NAMALWA (cell line): ENCODE results near the gene NPM1.
A peak's percentile ranks its signal among the peaks of the same experiment; 100 is the strongest.
"Not testable (repeated sequence)": the region's sequence is repeated elsewhere in the genome, so short reads cannot be mapped to it uniquely, and the experiment has no call there.

ENCODE experiments used
- DNase-seq: peaks from one replicate; pipeline ENCODE4 v3.0.0-alpha.2; 2015; ENCODE audit warnings: low spot score

The NPM1 gene, protein sequence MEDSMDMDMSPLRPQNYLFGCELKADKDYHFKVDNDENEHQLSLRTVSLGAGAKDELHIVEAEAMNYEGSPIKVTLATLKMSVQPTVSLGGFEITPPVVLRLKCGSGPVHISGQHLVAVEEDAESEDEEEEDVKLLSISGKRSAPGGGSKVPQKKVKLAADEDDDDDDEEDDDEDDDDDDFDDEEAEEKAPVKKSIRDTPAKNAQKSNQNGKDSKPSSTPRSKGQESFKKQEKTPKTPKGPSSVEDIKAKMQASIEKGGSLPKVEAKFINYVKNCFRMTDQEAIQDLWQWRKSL

GRCh38 chr5:171387345-171387969 lies at the start of gene NPM1:
Gene NPM1 (plus strand): TSS chr5:171387849. CDS start chr5:171387949, 100 bp downstream.
- DNase-seq: peak; percentile 99

DNA sequence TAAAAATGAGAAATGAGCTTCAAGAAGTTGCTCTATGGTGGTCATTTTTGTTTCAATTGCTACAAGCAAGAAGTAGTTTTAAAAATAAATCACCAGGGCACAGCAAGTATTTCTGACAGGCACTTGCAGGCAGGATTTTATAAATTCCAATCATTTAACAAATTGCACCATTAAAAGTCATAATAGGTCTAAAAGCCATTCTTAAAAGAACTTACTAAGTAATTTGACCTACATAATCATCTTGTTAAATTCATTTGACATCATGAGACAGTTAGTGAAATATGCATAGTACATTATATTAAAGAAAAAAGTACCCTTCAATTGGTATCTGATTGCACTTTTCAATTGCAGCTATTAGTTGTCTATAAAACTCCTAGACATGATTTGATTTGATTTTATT lies 47.6 kb upstream of the NPM1 start:
- no peak for DNase-seq

GRCh38 chr5:171340491-171340890 lies 47.2 kb upstream of the NPM1 start:
- no peak for DNase-seq

GRCh38 chr5:171342362-171343111 lies 45.1 kb upstream of the NPM1 start:
- peak; percentile 78 for DNase-seq

GRCh38 chr5:171344936-171345608 lies 42.6 kb upstream of the NPM1 start:
- DNase-seq: no peak

GRCh38 chr5:171351536-171352073 lies 36.0 kb upstream of the NPM1 start:
- DNase-seq: no peak

DNA sequence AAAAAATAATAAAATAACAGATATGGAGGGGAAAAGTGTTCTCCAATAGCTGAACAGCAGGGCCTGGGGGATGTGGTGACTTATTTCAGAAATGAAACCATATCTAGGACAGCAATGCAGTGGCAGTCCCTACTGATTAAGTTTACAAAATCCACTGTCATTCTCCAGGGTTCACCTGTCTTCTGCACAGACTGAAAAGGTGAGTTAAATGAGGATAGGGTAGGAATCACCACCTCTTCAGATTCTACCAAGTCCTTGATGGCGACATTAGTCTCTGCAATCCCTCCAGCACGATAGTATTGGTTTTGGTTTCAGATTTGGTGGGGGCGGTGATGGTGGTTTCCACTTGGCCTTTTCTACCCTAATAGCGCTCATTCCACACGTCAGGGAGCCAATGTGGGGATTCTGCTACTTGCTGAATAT lies 32.3 kb upstream of the NPM1 start:
- no peak for DNase-seq

DNA sequence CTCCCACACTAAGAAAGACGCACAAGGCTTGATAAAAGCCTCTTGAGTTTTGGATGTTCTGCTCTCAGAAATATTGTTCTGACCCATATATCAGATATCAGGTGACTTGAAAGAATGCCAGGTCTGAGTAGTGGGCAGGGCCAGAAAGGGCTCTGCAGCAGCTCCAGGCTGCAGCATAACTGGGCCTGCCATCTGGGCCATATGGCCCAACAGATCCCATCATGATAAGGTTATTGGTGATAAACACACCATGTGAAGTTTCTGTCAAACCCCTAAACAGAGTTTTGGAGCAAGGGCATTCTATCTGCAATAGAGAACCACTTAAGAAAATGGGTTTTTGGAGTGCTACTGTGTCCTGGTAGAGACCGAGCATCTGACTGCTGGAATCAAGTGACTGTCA lies 29.8 kb upstream of the NPM1 start:
- no peak for DNase-seq

DNA sequence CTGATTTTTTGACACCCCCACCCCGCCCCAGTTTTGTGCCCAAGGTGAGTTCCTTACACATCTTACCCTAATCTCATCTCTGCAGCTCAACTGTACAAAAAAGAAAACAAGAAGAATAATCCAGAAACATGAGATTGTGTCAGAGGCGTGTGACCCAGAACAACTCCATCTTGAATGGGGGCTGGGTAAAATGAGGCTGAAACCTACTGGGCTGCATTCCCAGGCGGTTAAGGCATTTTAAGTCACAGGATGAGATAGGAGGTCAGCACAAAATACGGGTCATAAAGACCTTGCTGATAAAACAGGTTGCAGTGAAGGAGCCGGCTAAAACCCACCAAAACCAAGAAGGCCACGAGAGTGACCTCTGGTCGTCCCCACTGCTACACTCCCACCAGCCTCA lies 26.5 kb upstream of the NPM1 start:
- DNase-seq: not testable (repeated sequence)

- not testable (repeated sequence) for DNase-seq
Measured at GRCh38 chr5:171363249-171363648, 24.4 kb upstream of the NPM1 start.

- DNase-seq: peak; percentile 50
Measured at GRCh38 chr5:171363846-171364245, 23.8 kb upstream of the NPM1 start.

DNA sequence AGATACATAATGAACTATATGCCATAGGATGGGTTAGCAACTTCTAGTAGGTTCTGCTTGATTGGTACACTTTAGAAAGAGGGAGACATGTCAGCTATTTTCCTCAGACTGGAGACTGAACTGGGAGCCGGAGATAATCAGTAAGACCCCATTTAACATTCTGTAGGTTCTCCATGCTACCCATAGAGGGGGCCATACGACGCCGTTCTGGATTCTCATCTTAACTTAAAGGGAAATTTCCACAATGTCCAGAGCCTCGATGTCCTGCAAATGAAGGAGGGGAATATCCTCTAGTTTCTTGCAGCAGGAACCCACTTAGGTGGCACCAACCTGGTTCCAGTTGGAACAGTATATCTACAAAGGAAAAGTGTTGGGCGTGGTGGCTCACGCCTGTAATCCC lies 22.3 kb upstream of the NPM1 start:
- peak; percentile 28 for DNase-seq

- no peak for DNase-seq
Measured at GRCh38 chr5:171366645-171367044, 21.0 kb upstream of the NPM1 start.

- no peak for DNase-seq
Measured at GRCh38 chr5:171367424-171368370, 20.0 kb upstream of the NPM1 start.

DNA sequence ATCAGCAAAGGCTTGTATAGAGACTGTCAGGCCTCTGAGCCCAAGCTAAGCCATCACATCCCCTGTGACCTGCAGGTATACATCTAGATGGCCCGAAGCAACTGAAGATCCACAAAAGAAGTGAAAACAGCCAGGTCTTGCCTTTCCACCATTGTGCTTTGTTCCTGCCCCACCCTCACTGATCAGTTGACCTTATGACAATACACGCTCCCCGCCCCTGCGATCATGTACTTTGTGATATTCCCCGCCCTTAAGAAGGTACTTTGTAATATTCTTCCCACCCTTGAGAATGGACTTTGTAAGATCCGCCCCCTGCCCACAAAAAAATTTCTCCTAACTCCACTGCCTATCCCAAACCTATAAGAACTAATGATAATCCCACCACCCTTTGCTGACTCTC lies 18.6 kb upstream of the NPM1 start:
- DNase-seq: no peak

- DNase-seq: no peak
Measured at GRCh38 chr5:171369898-171370297, 17.8 kb upstream of the NPM1 start.

- peak; percentile 19 for DNase-seq
Measured at GRCh38 chr5:171370881-171371280, 16.8 kb upstream of the NPM1 start.

DNA sequence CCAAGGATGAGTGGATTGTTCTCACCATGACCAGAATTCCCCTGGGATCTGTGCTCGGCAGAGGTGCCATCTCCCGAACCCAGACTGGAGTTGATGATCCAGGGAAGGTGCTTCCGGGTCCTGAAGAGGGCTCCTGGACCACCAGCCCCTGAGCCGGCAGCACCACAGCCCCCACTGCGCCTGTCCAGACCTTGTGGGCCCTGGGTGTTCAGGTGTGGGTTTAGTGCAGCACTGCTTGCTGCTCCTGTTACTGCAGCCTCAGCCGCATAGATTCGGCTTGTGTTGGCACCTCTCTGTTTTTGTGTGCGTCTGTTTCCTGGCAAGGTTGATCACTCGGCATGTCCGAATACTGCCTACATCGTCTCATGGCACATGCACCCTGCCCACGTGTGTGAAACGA lies 16.3 kb upstream of the NPM1 start:
- no peak for DNase-seq

DNA sequence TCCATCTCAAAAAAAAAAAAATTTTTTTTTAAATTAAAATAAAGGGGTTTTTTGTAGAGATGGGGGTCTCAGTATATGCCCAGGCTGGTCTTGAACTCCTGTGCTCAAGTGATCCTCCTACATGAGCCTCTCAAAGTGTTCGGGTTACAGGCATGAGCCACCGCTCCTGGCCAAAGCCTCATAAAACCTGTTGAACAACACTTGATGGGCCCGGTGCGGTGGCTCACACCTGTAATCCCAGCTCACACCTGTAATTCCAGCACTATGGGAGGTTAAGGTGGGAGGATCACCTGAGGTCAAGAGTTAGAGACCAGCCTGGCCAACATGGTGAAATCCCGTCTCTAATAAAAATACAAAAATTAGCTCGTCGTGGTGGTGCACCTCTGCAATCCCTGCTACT lies 7.7 kb upstream of the NPM1 start:
- DNase-seq: no peak

- DNase-seq: not testable (repeated sequence)
Measured at GRCh38 chr5:171384416-171384815, 3.2 kb upstream of the NPM1 start.

DNA sequence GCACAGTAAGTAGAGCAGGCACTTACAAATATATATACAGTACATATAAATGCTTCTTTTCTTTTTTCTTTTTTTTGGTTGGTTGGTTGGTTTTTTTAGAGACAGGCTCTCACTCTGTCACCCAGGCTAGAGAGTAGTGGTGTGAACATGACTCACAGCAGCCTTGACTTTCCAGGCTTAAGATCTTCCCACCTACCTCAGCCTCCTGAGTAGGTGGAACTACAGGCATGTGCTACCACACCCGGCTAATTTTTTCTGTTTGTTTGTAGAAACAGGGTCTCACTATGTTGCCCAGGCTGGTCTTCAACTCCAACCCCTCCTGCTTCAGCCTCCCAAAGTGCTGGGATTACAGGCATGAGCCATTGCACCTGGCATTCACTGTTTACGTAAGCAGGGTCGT lies 2.6 kb upstream of the NPM1 start:
- not testable (repeated sequence) for DNase-seq
